ENCODE data around the gene ZBTB2.

Gene ZBTB2, protein sequence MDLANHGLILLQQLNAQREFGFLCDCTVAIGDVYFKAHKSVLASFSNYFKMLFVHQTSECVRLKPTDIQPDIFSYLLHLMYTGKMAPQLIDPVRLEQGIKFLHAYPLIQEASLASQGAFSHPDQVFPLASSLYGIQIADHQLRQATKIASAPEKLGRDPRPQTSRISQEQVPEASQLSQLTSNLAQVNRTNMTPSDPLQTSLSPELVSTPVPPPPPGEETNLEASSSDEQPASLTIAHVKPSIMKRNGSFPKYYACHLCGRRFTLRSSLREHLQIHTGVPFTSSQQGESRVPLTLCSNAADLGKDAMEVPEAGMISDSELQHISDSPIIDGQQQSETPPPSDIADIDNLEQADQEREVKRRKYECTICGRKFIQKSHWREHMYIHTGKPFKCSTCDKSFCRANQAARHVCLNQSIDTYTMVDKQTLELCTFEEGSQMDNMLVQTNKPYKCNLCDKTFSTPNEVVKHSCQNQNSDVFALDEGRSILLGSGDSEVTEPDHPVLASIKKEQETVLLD

GRCh38 chr6:151391471-151392413 is at the start of gene ZBTB2:
TSS of gene ZBTB2 (minus strand) at chr6:151391559. CDS start at chr6:151373637, 17,922 bp downstream.
- no peaks in the 10 kb centered on the region for H3K27me3 ChIP-seq (ENCODE audit: control insufficient read depth, low read length)
- H3K9me2 ChIP-seq (replicated peaks; ENCODE audit: control insufficient read depth, low read length): no peaks in the 10 kb centered on the region
- H3K4me2 ChIP-seq (ENCODE audit: low read length): peak within 1 kb of the TSS; percentile 95
- H4K20me1 ChIP-seq (ENCODE audit: control insufficient read depth, insufficient read depth, low read depth, low read length): peaks cover 19% of the 10 kb centered on the region; the same call in 1 of the 2 replicates
- H3F3A ChIP-seq (ENCODE audit: control insufficient read depth, insufficient read depth): peaks cover 23% of the 10 kb centered on the region
- H3K4me1 ChIP-seq (ENCODE audit: control insufficient read depth, low read length): peaks cover 54% of the 10 kb centered on the region
- peaks cover 87% of the 10 kb centered on the region for H3K79me2 ChIP-seq (ENCODE audit: control insufficient read depth, low read length)
- H3K9me3 ChIP-seq (ENCODE audit: control insufficient read depth, insufficient read depth, low read length): no peaks in the 10 kb centered on the region
- H3K27ac ChIP-seq (ENCODE audit: low read depth, low read length): peak within 1 kb of the TSS; percentile 96
- TF ChIP-seq EZH2phosphoT487 (IDR thresholded peaks at IDR 0.05; ENCODE audit: borderline replicate concordance, low read length) (no peak), CTCF (IDR thresholded peaks at IDR 0.05; ENCODE audit: low read depth, low read length, poor library complexity, severe bottlenecking) (no peak)
- H3K4me3 ChIP-seq (ENCODE audit: low read length): peak within 1 kb of the TSS; percentile 80
- peaks cover 68% of the 10 kb centered on the region for H3K36me3 ChIP-seq (ENCODE audit: control insufficient read depth, low read length)

- Histone ChIP-seq H3K79me2 (ENCODE audit: control insufficient read depth, low read length) (peaks cover 96% of the 10 kb centered on the region), H3K4me2 (ENCODE audit: low read length) (no peak overlapping the region)
These were observed 49.6 kb upstream of the ZBTB2 start for GRCh38 chr6:151440930-151441329.

DNA sequence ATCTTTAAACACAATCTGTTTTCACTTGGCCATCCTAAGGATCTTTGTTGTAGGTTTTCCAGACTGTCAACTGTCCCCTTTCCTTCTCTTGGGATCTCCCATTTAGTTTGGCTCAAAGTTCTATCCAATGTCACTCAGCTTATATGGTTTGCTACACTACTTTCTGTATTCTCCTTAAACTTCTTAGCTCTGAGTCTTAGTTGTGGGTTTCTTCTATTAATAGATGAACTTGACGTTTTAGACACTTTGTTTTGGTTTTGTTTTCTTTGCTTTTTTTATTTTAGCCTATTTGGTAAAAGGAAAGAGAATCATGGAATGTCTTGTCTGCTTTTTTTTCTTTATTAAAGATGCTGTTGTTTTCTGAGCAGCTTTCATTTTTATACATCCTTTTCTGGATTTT is 49.1 kb upstream of the ZBTB2 start:
- no peak overlapping the region for H3K4me2 ChIP-seq (ENCODE audit: low read length)
- H4K20me1 ChIP-seq (ENCODE audit: control insufficient read depth, insufficient read depth, low read depth, low read length): peaks cover 4% of the 10 kb centered on the region; the same call in 1 of the 2 replicates
- H3K4me3 ChIP-seq (ENCODE audit: low read length): no peak overlapping the region
- H3K9me3 ChIP-seq (ENCODE audit: control insufficient read depth, insufficient read depth, low read length): no peaks in the 10 kb centered on the region
- no peak overlapping the region for H3K27ac ChIP-seq (ENCODE audit: low read depth, low read length)
- no peaks in the 10 kb centered on the region; the same call in 1 of the 2 replicates for H3K4me1 ChIP-seq (ENCODE audit: control insufficient read depth, low read length)
- no peaks in the 10 kb centered on the region for H3K9me2 ChIP-seq (replicated peaks; ENCODE audit: control insufficient read depth, low read length)
- peaks cover 6% of the 10 kb centered on the region; the same call in 1 of the 2 replicates for H3F3A ChIP-seq (ENCODE audit: control insufficient read depth, insufficient read depth)
- H3K27me3 ChIP-seq (ENCODE audit: control insufficient read depth, low read length): no peaks in the 10 kb centered on the region
- peaks cover 93% of the 10 kb centered on the region for H3K79me2 ChIP-seq (ENCODE audit: control insufficient read depth, low read length)
- TF ChIP-seq EZH2phosphoT487 (IDR thresholded peaks at IDR 0.05; ENCODE audit: borderline replicate concordance, low read length) (no peak), CTCF (IDR thresholded peaks at IDR 0.05; ENCODE audit: low read depth, low read length, poor library complexity, severe bottlenecking) (no peak)
- peaks cover 44% of the 10 kb centered on the region for H3K36me3 ChIP-seq (ENCODE audit: control insufficient read depth, low read length)

More at GRCh38 chr6:151440930-151441329, 49.6 kb upstream of the ZBTB2 start:
- Histone ChIP-seq H3K9me2 (replicated peaks; ENCODE audit: control insufficient read depth, low read length) (no peaks in the 10 kb centered on the region), H3K4me1 (ENCODE audit: control insufficient read depth, low read length) (no peaks in the 10 kb centered on the region; the same call in 1 of the 2 replicates), H3K27me3 (ENCODE audit: control insufficient read depth, low read length) (no peaks in the 10 kb centered on the region), H3F3A (ENCODE audit: control insufficient read depth, insufficient read depth) (peaks cover 6% of the 10 kb centered on the region; the same call in 1 of the 2 replicates), H3K27ac (ENCODE audit: low read depth, low read length) (no peak overlapping the region), H3K4me3 (ENCODE audit: low read length) (no peak overlapping the region), H4K20me1 (ENCODE audit: control insufficient read depth, insufficient read depth, low read depth, low read length) (peaks cover 4% of the 10 kb centered on the region; the same call in 1 of the 2 replicates), H3K36me3 (ENCODE audit: control insufficient read depth, low read length) (peaks cover 46% of the 10 kb centered on the region), H3K9me3 (ENCODE audit: control insufficient read depth, insufficient read depth, low read length) (no peaks in the 10 kb centered on the region)
- TF ChIP-seq EZH2phosphoT487 (IDR thresholded peaks at IDR 0.05; ENCODE audit: borderline replicate concordance, low read length) (no peak), CTCF (IDR thresholded peaks at IDR 0.05; ENCODE audit: low read depth, low read length, poor library complexity, severe bottlenecking) (peak; percentile 47)

Measured in DOHH2 (cell line).